Neural cell (in vitro differentiated cells): ENCODE results near the gene NECTIN3. TPM values are rescaled to one million over a fixed set of nuclear protein-coding genes. Genes with fewer than 3 reads are reported as not detected.

ENCODE experiments used
- H2AFZ ChIP-seq: fragments of 200-600, 300-800 bp; sonication (generic), shearing (Covaris generic); 2 replicates; pipeline ENCODE4 v1.6.0; 2014; ENCODE audit warnings: low read depth, mild to moderate bottlenecking, antibody characterized with exemption, low read length, moderate library complexity
- H3F3A ChIP-seq: fragments of 200-600 bp; shearing (Covaris generic); 2 replicates; pipeline ENCODE4 v1.6.1; 2016; ENCODE audit warnings: mild to moderate bottlenecking, moderate library complexity, mixed read lengths, antibody characterized with exemption, low read length; ENCODE audit not compliant: insufficient read depth, poor library complexity, severe bottlenecking
- H3K27ac ChIP-seq: fragments of 200-600, 300-800 bp; sonication (generic), shearing (Covaris generic); 2 replicates; pipeline ENCODE4 v1.5.1; 2014; ENCODE audit warnings: mild to moderate bottlenecking, low read length, moderate library complexity
- H3K27me3 ChIP-seq: fragments of 300-800, 200-600 bp; sonication (generic), shearing (Covaris generic); 2 replicates; pipeline ENCODE4 v1.6.0; 2014; ENCODE audit warnings: mild to moderate bottlenecking, low read depth, low read length, moderate library complexity; ENCODE audit not compliant: insufficient read depth
- H3K36me3 ChIP-seq: fragments of 300-800, 200-600 bp; sonication (generic), shearing (Covaris generic); 2 replicates; pipeline ENCODE4 v1.5.1; 2014; ENCODE audit warnings: mild to moderate bottlenecking, antibody characterized with exemption, low read length, moderate library complexity; ENCODE audit not compliant: insufficient read depth
- H3K4me2 ChIP-seq: fragments of 300-800, 200-600 bp; sonication (generic), shearing (Covaris generic); 2 replicates; pipeline ENCODE4 v1.6.0; 2014; ENCODE audit warnings: mild to moderate bottlenecking, low read length
- H3K4me3 ChIP-seq: fragments of 300-800, 200-600 bp; sonication (generic), shearing (Covaris generic); 2 replicates; pipeline ENCODE4 v1.5.1; 2014; ENCODE audit warnings: mild to moderate bottlenecking, low read length, moderate library complexity
- H3K79me2 ChIP-seq: fragments of 200-600 bp; shearing (Covaris generic); replicated peaks from 2 replicates; pipeline ENCODE4 v1.6.0; 2014; ENCODE audit warnings: mild to moderate bottlenecking, low read length, moderate library complexity; ENCODE audit not compliant: insufficient read depth
- H3K9ac ChIP-seq: fragments of 300-800, 200-600 bp; sonication (generic), shearing (Covaris generic); 2 replicates; pipeline ENCODE4 v1.6.1; 2016; ENCODE audit warnings: mild to moderate bottlenecking, low read length, mixed read lengths
- H3K9me2 ChIP-seq: fragments of 200-600 bp; shearing (Covaris generic); 2 replicates; pipeline ENCODE4 v1.6.1; 2016; ENCODE audit warnings: mild to moderate bottlenecking, low read length, mixed read lengths; ENCODE audit not compliant: insufficient read depth
- H3K9me3 ChIP-seq: fragments of 200-600, 300-800 bp; sonication (generic), shearing (Covaris generic); 2 replicates; pipeline ENCODE4 v1.6.1; 2016; ENCODE audit warnings: mild to moderate bottlenecking, mixed run types, low read length, moderate library complexity, mixed read lengths
- H4K20me1 ChIP-seq: fragments of 200-600 bp; shearing (Covaris generic); 2 replicates; pipeline ENCODE4 v1.6.1; 2016; ENCODE audit warnings: mild to moderate bottlenecking, mixed run types; ENCODE audit not compliant: insufficient read depth
- EP300 ChIP-seq: fragments of 450-650 bp; conservative IDR thresholded peaks from 2 replicates; pipeline ENCODE4 v1.6.1; 2014; ENCODE audit warnings: antibody characterized with exemption, mild to moderate bottlenecking, moderate library complexity; ENCODE audit not compliant: poor library complexity, severe bottlenecking
- EZH2 ChIP-seq: fragments of 200-600, 300-800 bp; shearing (Covaris generic), sonication (generic); IDR thresholded peaks from 2 replicates; pipeline ENCODE4 v1.6.1; 2014; ENCODE audit warnings: antibody characterized with exemption, low read length, borderline replicate concordance, mild to moderate bottlenecking; ENCODE audit not compliant: insufficient read depth, poor library complexity, severe bottlenecking
- MXI1 ChIP-seq: fragments of 450-650 bp; conservative IDR thresholded peaks from 2 replicates; pipeline ENCODE4 v1.6.1; 2014; ENCODE audit warnings: antibody characterized with exemption, mild to moderate bottlenecking; ENCODE audit not compliant: poor library complexity, severe bottlenecking
- POLR2AphosphoS5 ChIP-seq: IDR thresholded peaks from 2 replicates; pipeline ENCODE4 v1.6.1; 2012
- RAD21 ChIP-seq: fragments of 450-650 bp; conservative IDR thresholded peaks from 2 replicates; pipeline ENCODE4 v1.6.1; 2014; ENCODE audit warnings: antibody characterized with exemption, mild to moderate bottlenecking, moderate library complexity
- SMC3 ChIP-seq: fragments of 450-650 bp; conservative IDR thresholded peaks from 2 replicates; pipeline ENCODE4 v1.6.1; 2014; ENCODE audit warnings: antibody characterized with exemption, mild to moderate bottlenecking, moderate library complexity; ENCODE audit not compliant: poor library complexity
- TAF1 ChIP-seq: IDR thresholded peaks from 2 replicates; pipeline ENCODE4 v1.6.1; 2012; ENCODE audit warnings: low read depth
- polyA plus RNA-seq: library from polyadenylated mRNA; depleted of rRNA; stranded (reverse); fragments of >200 nt; gene quantifications from 2 replicates; pipeline ENCODE4 v1.2.3, GENCODE V29; 2014
- TF ChIP-seq, protein P1 (sequence below): fragments of 450-650 bp; IDR thresholded peaks from 2 replicates; pipeline ENCODE4 v1.5.1; 2014; ENCODE audit warnings: antibody characterized with exemption, mild to moderate bottlenecking, moderate library complexity; ENCODE audit not compliant: poor library complexity, severe bottlenecking
- TF ChIP-seq, protein P2 (sequence below): IDR thresholded peaks from 2 replicates; pipeline ENCODE4 v1.6.1; 2012; ENCODE audit warnings: borderline replicate concordance

Gene NECTIN3
- polyA plus RNA-seq, 1 donor from 2014 or later, result 2.4 TPM

DNA sequence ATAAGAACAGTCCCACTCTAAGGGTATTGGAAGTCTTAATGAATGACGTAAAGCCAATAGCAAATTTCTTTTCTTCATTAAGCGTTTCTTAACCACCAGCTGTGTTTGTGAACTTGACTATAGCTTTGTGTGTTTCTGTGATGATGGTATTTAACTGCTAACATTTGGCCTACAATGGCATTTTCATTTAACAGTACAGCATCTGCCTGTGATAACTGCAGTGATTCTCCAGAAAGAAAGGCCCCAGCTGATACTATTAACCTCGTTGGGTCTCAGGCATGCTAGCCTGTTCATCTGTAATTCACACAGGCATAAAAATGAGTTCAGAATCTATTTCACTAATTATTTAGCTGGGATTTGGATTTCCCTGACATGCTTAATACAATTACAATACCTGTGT lies 121.9 kb downstream of the NECTIN3 start:
- no peaks in the 10 kb centered on the region for H3K36me3 ChIP-seq
- no peaks in the 10 kb centered on the region for H3K27me3 ChIP-seq
- no peak overlapping the region for H3K27ac ChIP-seq
- peak overlapping the region; percentile 1 for H2AFZ ChIP-seq
- no peak overlapping the region for H3K4me2 ChIP-seq
- TF ChIP-seq POLR2AphosphoS5 (no peak), EP300 (no peak), EZH2 (no peak), MXI1 (no peak), RAD21 (no peak)
- TF ChIP-seq, protein P1, sequence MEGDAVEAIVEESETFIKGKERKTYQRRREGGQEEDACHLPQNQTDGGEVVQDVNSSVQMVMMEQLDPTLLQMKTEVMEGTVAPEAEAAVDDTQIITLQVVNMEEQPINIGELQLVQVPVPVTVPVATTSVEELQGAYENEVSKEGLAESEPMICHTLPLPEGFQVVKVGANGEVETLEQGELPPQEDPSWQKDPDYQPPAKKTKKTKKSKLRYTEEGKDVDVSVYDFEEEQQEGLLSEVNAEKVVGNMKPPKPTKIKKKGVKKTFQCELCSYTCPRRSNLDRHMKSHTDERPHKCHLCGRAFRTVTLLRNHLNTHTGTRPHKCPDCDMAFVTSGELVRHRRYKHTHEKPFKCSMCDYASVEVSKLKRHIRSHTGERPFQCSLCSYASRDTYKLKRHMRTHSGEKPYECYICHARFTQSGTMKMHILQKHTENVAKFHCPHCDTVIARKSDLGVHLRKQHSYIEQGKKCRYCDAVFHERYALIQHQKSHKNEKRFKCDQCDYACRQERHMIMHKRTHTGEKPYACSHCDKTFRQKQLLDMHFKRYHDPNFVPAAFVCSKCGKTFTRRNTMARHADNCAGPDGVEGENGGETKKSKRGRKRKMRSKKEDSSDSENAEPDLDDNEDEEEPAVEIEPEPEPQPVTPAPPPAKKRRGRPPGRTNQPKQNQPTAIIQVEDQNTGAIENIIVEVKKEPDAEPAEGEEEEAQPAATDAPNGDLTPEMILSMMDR, result no peak
- H4K20me1 ChIP-seq, result no peaks in the 10 kb centered on the region
- no peaks in the 10 kb centered on the region for H3K9me3 ChIP-seq
- no peaks in the 10 kb centered on the region for H3F3A ChIP-seq
- no peaks in the 10 kb centered on the region for H3K79me2 ChIP-seq
- H3K9me2 ChIP-seq, result no peaks in the 10 kb centered on the region
- no peak overlapping the region for H3K4me3 ChIP-seq
- no peak overlapping the region for H3K9ac ChIP-seq

DNA sequence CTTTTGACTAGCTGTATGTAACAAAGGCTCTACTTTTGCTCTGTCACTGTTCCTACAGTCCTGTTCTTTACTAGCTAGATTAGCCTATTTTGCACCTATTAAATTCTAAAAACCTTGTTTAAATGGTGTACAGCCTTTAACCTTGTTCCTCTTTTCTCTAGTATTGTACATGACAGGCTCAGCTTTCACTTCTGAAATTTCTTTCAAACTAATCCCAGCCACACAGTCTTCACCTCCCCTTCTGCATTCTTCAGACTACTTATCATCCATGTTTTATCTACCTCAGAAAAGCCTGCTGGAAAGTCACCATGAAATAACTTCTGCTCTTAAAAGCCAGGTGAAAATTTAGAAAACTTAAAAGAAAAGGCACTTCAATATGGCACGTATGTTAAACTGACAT lies 122.4 kb downstream of the NECTIN3 start:
- no peak overlapping the region for H3K4me2 ChIP-seq
- TF ChIP-seq TAF1, result no peak
- no peak for TF ChIP-seq POLR2AphosphoS5
- TF ChIP-seq EP300, result no peak
- TF ChIP-seq MXI1, result no peak
- TF ChIP-seq SMC3, result no peak
- TF ChIP-seq, protein P1, result no peak
- no peak for TF ChIP-seq EZH2
- TF ChIP-seq, protein P2, sequence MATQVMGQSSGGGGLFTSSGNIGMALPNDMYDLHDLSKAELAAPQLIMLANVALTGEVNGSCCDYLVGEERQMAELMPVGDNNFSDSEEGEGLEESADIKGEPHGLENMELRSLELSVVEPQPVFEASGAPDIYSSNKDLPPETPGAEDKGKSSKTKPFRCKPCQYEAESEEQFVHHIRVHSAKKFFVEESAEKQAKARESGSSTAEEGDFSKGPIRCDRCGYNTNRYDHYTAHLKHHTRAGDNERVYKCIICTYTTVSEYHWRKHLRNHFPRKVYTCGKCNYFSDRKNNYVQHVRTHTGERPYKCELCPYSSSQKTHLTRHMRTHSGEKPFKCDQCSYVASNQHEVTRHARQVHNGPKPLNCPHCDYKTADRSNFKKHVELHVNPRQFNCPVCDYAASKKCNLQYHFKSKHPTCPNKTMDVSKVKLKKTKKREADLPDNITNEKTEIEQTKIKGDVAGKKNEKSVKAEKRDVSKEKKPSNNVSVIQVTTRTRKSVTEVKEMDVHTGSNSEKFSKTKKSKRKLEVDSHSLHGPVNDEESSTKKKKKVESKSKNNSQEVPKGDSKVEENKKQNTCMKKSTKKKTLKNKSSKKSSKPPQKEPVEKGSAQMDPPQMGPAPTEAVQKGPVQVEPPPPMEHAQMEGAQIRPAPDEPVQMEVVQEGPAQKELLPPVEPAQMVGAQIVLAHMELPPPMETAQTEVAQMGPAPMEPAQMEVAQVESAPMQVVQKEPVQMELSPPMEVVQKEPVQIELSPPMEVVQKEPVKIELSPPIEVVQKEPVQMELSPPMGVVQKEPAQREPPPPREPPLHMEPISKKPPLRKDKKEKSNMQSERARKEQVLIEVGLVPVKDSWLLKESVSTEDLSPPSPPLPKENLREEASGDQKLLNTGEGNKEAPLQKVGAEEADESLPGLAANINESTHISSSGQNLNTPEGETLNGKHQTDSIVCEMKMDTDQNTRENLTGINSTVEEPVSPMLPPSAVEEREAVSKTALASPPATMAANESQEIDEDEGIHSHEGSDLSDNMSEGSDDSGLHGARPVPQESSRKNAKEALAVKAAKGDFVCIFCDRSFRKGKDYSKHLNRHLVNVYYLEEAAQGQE, result no peak
- no peak for TF ChIP-seq RAD21
- no peaks in the 10 kb centered on the region for H3K9me3 ChIP-seq
- no peaks in the 10 kb centered on the region for H3K79me2 ChIP-seq
- no peaks in the 10 kb centered on the region for H3F3A ChIP-seq
- H3K27ac ChIP-seq, result no peak overlapping the region
- no peak overlapping the region for H3K4me3 ChIP-seq
- no peaks in the 10 kb centered on the region for H3K36me3 ChIP-seq
- H4K20me1 ChIP-seq, result no peaks in the 10 kb centered on the region
- no peaks in the 10 kb centered on the region for H3K27me3 ChIP-seq
- H2AFZ ChIP-seq, result peak overlapping the region; percentile 1
- H3K9me2 ChIP-seq, result no peaks in the 10 kb centered on the region
- H3K9ac ChIP-seq, result no peak overlapping the region
